Left hindlimb (tissue), 1 donor: ENCODE measurements around the gene PKDCC.
A peak's percentile ranks its signal among the peaks of the same experiment; 100 is the strongest.

Source experiments
- DNase-seq: peaks from one replicate; pipeline ENCODE4 v3.0.0-alpha.2; 2018

The PKDCC gene

DNA sequence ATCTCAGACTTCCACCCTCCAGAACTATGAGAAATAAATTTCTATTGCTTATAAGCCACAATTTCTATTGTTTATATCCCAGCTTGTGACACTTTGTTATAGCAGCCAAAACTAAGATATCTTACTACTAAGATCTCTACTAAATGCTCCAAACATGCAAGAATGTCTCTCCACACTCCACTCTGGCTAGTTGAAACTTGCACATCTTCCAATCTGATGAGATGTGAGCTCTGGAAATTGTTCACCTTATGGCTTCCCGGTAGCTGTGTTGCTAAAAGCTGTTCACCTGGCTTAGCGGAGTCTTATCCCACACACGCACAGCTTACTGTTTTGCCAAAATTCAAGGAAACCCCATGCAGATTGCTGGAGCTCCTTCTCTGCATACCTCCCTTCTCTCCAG is 43.9 kb downstream of the PKDCC start:
- DNase-seq, result no peak

GRCh38 chr2:42092084-42092996 is 44.5 kb downstream of the PKDCC start:
- DNase-seq, result no peak

DNA sequence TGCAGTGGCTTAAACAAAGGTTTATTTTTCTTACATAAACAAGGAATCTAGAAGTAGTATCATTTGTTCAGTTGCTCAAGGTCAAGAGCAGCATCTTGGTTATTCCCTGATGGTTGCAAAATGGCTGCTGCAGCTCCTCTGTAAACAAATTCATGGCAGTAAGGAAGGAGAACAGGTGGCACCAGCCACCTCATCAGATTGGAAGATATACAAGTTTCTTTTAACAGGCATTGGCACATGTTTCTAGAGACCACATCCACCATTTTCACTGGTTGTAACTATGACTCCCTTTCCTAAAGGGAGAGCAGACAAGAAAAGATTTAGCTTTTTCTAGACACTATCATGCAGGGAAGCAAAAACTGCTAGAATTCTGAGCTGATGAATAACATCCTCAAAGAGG is 46.3 kb downstream of the PKDCC start:
- DNase-seq, result no peak

DNA sequence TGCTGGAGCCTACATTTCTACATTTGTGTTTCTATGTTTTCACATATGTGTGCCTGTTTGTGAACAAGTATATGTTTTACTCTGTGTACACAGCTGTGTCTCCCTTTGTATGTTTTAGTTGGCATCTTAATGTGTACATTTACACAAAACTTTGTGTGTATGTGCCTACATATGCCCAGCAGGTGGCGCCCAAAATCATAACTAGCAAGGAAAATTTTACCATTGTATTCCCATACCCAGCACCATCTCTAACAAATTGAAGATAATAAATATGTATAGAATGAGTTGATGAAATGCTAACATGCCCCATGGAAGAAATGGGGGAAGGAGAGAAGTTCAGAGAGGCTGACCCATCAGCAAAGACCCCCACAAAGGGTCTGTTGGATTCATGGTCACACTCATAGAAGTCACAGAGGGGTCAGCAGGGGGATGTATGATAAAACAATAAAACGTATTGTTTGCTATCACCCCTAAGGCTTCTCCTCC is 48.1 kb downstream of the PKDCC start:
- DNase-seq, result peak; percentile 68

- DNase-seq, result no peak
Observed at GRCh38 chr2:42096869-42097591, 49.2 kb downstream of the PKDCC start.

- no peak for DNase-seq
Observed at GRCh38 chr2:42098571-42099437, 51.0 kb downstream of the PKDCC start.

DNA sequence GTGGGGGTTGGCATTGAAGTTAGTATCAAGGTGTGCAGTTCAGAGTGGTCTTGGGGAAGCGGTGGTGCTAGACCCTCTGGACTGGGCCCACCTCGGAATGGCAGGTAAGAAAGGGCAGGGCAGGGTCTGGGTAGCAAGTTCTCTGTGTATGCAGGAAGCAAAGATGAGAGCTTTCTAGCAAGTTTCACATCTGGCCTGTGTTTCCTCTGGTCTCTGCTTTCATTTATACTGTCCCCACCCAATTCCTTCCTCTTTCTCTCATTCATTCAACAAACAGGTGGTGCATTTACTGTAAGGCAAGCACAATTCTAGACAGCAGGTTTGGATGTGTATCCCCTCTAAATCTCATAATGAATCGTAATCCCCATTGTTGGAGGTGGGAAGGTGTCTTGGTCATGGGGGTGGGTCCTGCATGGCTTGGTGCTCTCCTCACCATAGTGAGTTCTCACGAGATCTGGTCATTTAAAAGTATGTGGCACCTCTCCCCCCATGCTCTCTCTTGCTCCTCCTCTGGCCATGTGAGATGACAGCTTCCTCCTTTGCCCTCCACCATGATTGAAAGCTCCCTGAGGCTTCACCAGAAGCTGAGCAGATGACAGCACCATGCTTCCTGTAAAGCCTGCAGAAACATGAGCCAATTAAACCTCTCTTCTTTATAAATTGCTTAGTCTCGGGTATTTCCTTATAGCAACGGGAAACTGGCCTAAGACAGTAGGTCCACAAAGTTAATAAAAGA is 51.8 kb downstream of the PKDCC start:
- no peak for DNase-seq

- DNase-seq, result no peak
Observed at GRCh38 chr2:42100683-42101205, 52.9 kb downstream of the PKDCC start.

- DNase-seq, result peak; percentile 82
Observed at GRCh38 chr2:42101206-42102023, 53.6 kb downstream of the PKDCC start.

- DNase-seq, result peak; percentile 85
Observed at GRCh38 chr2:42102024-42102590, 54.3 kb downstream of the PKDCC start.

DNA sequence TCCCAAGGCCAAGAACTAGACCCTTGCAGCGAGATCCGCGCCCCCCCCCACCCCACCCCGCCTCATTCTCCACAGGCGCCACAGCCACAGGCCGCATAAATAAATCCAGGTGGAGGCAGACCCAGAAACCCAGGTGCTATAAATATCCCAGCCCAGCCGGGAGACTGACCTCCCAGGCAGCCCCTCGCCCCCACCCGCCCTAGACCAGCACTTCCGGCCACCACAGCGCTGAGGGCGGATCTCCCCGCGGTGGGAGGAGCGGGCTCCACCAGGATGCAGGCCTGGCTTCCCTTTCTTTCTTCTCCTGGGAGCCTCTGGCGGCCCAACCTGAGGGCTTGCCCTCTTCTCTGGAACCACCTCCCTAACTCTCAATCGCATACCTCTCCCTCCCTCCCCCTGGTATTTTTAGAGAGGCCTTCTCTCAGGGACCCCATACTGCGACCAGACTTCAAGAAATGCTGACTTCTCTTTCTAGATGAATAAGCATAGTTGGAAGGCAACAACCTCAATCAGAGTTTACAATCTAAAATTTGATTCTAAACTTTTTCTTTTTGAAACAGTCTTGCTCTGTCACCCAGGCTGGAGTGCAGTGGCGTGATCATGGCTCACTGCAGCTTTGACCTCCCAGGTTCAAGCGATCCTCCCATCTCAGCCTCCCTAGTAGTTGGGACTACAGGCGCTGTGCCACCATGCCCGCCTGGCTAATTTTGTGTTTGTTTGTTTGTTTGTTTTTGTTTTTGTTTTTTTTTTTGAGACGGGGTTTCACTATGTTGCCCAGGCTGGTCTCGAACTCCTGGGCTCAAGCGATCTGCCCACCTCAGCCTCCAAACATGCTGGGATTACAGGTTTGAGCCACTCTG is 55.0 kb downstream of the PKDCC start:
- peak; percentile 90 for DNase-seq

DNA sequence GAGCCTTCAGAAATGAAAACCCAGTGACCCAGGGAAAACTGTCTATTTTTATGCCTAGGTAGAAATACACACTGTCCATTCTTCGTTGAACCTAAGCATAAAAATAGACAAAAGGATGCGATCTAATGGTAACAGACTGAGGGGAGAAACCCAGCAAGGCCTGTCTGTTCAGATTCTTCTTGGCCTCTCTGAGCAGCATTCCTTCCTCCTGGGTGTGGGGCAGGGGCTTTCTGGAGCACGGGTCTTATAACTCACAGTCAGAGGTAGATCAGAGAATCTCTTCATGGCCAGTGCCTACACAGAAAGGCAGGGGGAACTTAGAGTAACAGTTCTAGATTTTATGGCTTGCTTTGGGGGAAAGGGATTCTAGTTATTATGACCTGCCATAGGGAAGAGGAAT is 56.0 kb downstream of the PKDCC start:
- DNase-seq, result no peak

- no peak for DNase-seq
Observed at GRCh38 chr2:42104621-42105020, 56.8 kb downstream of the PKDCC start.

DNA sequence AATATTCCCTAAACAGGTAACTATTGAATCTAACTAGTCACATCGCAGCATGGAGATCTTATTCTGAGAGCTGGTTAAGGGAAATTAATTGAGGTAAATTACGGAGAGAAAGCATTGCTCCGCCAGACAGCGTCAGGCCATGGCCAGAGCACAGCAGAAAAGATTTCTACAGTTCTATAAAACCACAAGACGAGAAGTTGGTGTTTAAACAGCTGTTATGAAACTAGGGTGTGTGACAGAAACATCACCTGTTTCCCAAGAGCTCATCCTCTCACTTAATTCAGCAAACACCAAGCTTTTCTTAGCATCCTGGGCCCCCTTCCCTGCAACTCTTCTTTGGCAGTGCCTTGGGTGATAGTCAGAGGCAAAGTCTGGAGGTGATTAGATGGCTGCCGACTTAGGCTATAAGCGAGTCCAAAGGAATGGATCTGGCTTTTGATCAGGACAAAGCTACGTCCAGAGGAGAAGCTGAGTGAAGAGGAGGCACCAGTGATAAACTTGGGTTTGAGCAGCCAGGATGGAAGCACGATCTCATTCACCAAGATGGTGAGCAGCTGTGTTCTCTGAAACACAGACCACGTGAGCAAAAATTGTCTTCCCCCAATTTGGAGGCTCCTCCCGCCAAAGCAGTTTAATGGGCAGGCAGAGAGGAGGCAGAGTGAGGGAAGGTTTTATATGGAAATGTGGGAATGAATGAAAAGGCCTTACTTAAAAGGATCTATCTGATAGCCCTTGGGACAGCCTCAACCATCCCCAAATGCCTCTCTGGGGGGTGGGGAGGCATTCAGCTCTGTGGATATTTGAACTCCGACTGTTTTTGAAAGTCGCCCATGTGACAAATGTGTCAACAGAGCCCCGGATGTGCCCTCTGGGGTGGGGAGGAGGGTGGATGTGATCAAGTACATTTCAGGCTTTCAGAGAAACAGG is 57.8 kb downstream of the PKDCC start:
- no peak for DNase-seq

DNA sequence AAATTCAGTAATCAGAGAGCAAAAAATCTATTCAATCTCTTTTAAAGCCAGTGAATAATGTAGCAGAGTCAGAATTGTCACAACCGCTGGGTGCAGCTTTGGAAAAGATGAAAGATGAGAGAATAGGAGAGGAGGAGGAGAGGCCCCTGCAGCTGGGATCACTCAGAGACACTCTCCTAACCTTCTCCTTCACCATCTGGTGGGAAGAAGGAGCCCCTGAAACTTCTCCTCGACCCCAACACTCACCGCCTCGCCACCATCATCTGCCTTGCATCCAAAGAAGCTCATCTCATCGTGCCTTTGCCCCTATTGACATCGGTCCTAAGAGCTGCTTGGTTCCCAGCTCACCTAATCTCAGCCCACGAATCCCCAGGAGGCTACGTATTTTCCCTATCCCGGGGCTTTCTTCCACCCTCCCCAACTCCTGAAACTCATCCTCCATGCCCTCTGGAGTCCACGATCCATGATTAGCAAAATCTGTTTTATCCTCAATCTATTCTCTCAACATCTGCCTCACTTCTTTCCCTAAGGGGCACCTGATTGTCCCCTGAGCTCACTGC is 58.5 kb downstream of the PKDCC start:
- DNase-seq, result no peak

- DNase-seq, result no peak
Observed at GRCh38 chr2:42107249-42108042, 59.6 kb downstream of the PKDCC start.
